Measurements from ENCODE around the gene ASB1. TPM values are rescaled to one million over a fixed set of nuclear protein-coding genes. Genes with fewer than 3 reads are reported as not detected.
"Not testable (repeated sequence)": the region's sequence is repeated elsewhere in the genome, so short reads cannot be mapped to it uniquely, and the experiment has no call there.

The ASB1 gene
- polyA plus RNA-seq, 1 donor from 2014 or later, result 30.1 TPM

- H3K36me3 Mint-ChIP-seq, result peaks cover 9% of the 10 kb centered on the region
- H3K9me3 Mint-ChIP-seq, result no peaks in the 10 kb centered on the region
- H3K27me3 Mint-ChIP-seq, result no peaks in the 10 kb centered on the region
- no peak overlapping the region for H3K27ac Mint-ChIP-seq
- no peaks in the 10 kb centered on the region for H3K4me1 Mint-ChIP-seq
- no peak overlapping the region for H3K4me3 Mint-ChIP-seq
These were observed 30.1 kb upstream of the ASB1 start for GRCh38 chr2:238396663-238397062.

GRCh38 chr2:238397356-238397755 lies 29.4 kb upstream of the ASB1 start:
- H3K27ac Mint-ChIP-seq, result no peak overlapping the region

GRCh38 chr2:238398577-238398976 lies 28.1 kb upstream of the ASB1 start:
- H3K9me3 Mint-ChIP-seq, result no peaks in the 10 kb centered on the region
- no peaks in the 10 kb centered on the region for H3K27me3 Mint-ChIP-seq
- H3K4me3 Mint-ChIP-seq, result no peak overlapping the region
- H3K4me1 Mint-ChIP-seq, result no peaks in the 10 kb centered on the region
- no peak overlapping the region for H3K27ac Mint-ChIP-seq
- H3K36me3 Mint-ChIP-seq, result peaks cover 6% of the 10 kb centered on the region

More at GRCh38 chr2:238397356-238397755, 29.4 kb upstream of the ASB1 start:
- H3K27me3 Mint-ChIP-seq, result no peaks in the 10 kb centered on the region
- H3K36me3 Mint-ChIP-seq, result peaks cover 8% of the 10 kb centered on the region
- no peaks in the 10 kb centered on the region for H3K9me3 Mint-ChIP-seq
- no peaks in the 10 kb centered on the region for H3K4me1 Mint-ChIP-seq
- no peak overlapping the region for H3K4me3 Mint-ChIP-seq

- H3K4me3 Mint-ChIP-seq, result no peak overlapping the region
- H3K9me3 Mint-ChIP-seq, result no peaks in the 10 kb centered on the region
- peaks cover 5% of the 10 kb centered on the region for H3K36me3 Mint-ChIP-seq
- no peaks in the 10 kb centered on the region for H3K4me1 Mint-ChIP-seq
- peak overlapping the region in 1 of 3 donors; percentile 67 for H3K27ac Mint-ChIP-seq
- no peaks in the 10 kb centered on the region for H3K27me3 Mint-ChIP-seq
These were observed 27.6 kb upstream of the ASB1 start for GRCh38 chr2:238399094-238399493.

GRCh38 chr2:238401551-238401950 lies 25.2 kb upstream of the ASB1 start:
- no peak overlapping the region for H3K4me3 Mint-ChIP-seq
- no peaks in the 10 kb centered on the region for H3K4me1 Mint-ChIP-seq

GRCh38 chr2:238403632-238404405 lies 22.9 kb upstream of the ASB1 start:
- H3K36me3 Mint-ChIP-seq, result peaks cover 3% of the 10 kb centered on the region
- H3K4me3 Mint-ChIP-seq, result no peak overlapping the region
- H3K9me3 Mint-ChIP-seq, result no peaks in the 10 kb centered on the region
- H3K4me1 Mint-ChIP-seq, result no peaks in the 10 kb centered on the region
- no peak overlapping the region for H3K27ac Mint-ChIP-seq
- H3K27me3 Mint-ChIP-seq, result no peaks in the 10 kb centered on the region

More at GRCh38 chr2:238401551-238401950, 25.2 kb upstream of the ASB1 start:
- Mint-ChIP-seq H3K9me3 (no peaks in the 10 kb centered on the region), H3K36me3 (no peaks in the 10 kb centered on the region), H3K27me3 (no peaks in the 10 kb centered on the region), H3K27ac (no peak overlapping the region)

- no peaks in the 10 kb centered on the region for H3K4me1 Mint-ChIP-seq
- H3K36me3 Mint-ChIP-seq, result peaks cover 3% of the 10 kb centered on the region
- no peak overlapping the region for H3K27ac Mint-ChIP-seq
- H3K9me3 Mint-ChIP-seq, result no peaks in the 10 kb centered on the region
- H3K27me3 Mint-ChIP-seq, result no peaks in the 10 kb centered on the region
- H3K4me3 Mint-ChIP-seq, result no peak overlapping the region
These were observed 22.1 kb upstream of the ASB1 start for GRCh38 chr2:238404406-238405216.

GRCh38 chr2:238405217-238405555 lies 21.5 kb upstream of the ASB1 start:
- H3K4me1 Mint-ChIP-seq, H3K27me3 Mint-ChIP-seq, H3K36me3 Mint-ChIP-seq, H3K9me3 Mint-ChIP-seq, H3K4me3 Mint-ChIP-seq: not testable (repeated sequence)
- H3K27ac Mint-ChIP-seq, result peak overlapping the region in 1 of 3 donors; percentile 71

- Mint-ChIP-seq H3K9me3 (no peaks in the 10 kb centered on the region), H3K27ac (no peak overlapping the region), H3K27me3 (no peaks in the 10 kb centered on the region), H3K4me1 (no peaks in the 10 kb centered on the region), H3K4me3 (no peak overlapping the region), H3K36me3 (peaks cover 3% of the 10 kb centered on the region)
These were observed 20.3 kb upstream of the ASB1 start for GRCh38 chr2:238406221-238406997.

- no peaks in the 10 kb centered on the region for H3K9me3 Mint-ChIP-seq
- peaks cover 3% of the 10 kb centered on the region for H3K36me3 Mint-ChIP-seq
- H3K27ac Mint-ChIP-seq, result no peak overlapping the region
- H3K4me1 Mint-ChIP-seq, result no peaks in the 10 kb centered on the region
- no peaks in the 10 kb centered on the region for H3K27me3 Mint-ChIP-seq
- no peak overlapping the region for H3K4me3 Mint-ChIP-seq
These were observed 19.8 kb upstream of the ASB1 start for GRCh38 chr2:238406998-238407285.

- H3K27ac Mint-ChIP-seq, result no peak overlapping the region
These were observed 19.2 kb upstream of the ASB1 start for GRCh38 chr2:238407566-238407965.

GRCh38 chr2:238408615-238409340 lies 17.9 kb upstream of the ASB1 start:
- Mint-ChIP-seq H3K27me3 (no peaks in the 10 kb centered on the region), H3K36me3 (peaks cover 3% of the 10 kb centered on the region), H3K9me3 (no peaks in the 10 kb centered on the region), H3K4me3 (no peak overlapping the region), H3K27ac (no peak overlapping the region), H3K4me1 (no peaks in the 10 kb centered on the region)

More at GRCh38 chr2:238407566-238407965, 19.2 kb upstream of the ASB1 start:
- no peaks in the 10 kb centered on the region for H3K4me1 Mint-ChIP-seq
- no peaks in the 10 kb centered on the region for H3K9me3 Mint-ChIP-seq
- no peaks in the 10 kb centered on the region for H3K27me3 Mint-ChIP-seq
- H3K4me3 Mint-ChIP-seq, result peak overlapping the region in 1 of 4 donors; percentile 5
- H3K36me3 Mint-ChIP-seq, result peaks cover 3% of the 10 kb centered on the region

GRCh38 chr2:238409341-238410199 lies 17.2 kb upstream of the ASB1 start:
- H3K4me1 Mint-ChIP-seq, result no peaks in the 10 kb centered on the region
- no peaks in the 10 kb centered on the region for H3K9me3 Mint-ChIP-seq
- no peak overlapping the region for H3K27ac Mint-ChIP-seq
- no peaks in the 10 kb centered on the region for H3K27me3 Mint-ChIP-seq
- peaks cover 3% of the 10 kb centered on the region for H3K36me3 Mint-ChIP-seq
- H3K4me3 Mint-ChIP-seq, result no peak overlapping the region

Data from IgD-negative memory B cell (primary cell).